ENCODE measurements around the gene SELENOI. TPM values are rescaled to one million over a fixed set of nuclear protein-coding genes. Genes with fewer than 3 reads are reported as not detected.
"Not testable (repeated sequence)": the region's sequence is repeated elsewhere in the genome, so short reads cannot be mapped to it uniquely, and the experiment has no call there.

The SELENOI gene
- total RNA-seq, 2 donors from 2014 or later, result 14.4 to 15.6 TPM

GRCh38 chr2:26364669-26365068 is 18.7 kb downstream of the SELENOI start:
- 90% methylated on average over 4 of the region's 4 CpGs for WGBS
- no peaks in the 10 kb centered on the region for H3K9me3 ChIP-seq
- TF ChIP-seq POLR2A (IDR thresholded peaks at IDR 0.05) (no peak), CTCF (IDR thresholded peaks at IDR 0.05) (no peak), POLR2AphosphoS5 (IDR thresholded peaks at IDR 0.05) (no peak)
- no peak for DNase-seq (ENCODE audit: low spot score)
- H3K27me3 ChIP-seq (replicated peaks; ENCODE audit: insufficient read depth), result no peaks in the 10 kb centered on the region
- intact Hi-C loops (cut with DNase I), result no loop called here
- H3K27ac ChIP-seq, result no peak overlapping the region
- H3K36me3 ChIP-seq, result no peaks in the 10 kb centered on the region
- peaks cover 7% of the 10 kb centered on the region for H3K4me1 ChIP-seq (replicated peaks)
- H3K4me3 ChIP-seq, result no peak overlapping the region

GRCh38 chr2:26366957-26367356 is 21.0 kb downstream of the SELENOI start:
- DNase-seq (ENCODE audit: low spot score), result no peak
- TF ChIP-seq POLR2A (IDR thresholded peaks at IDR 0.05) (no peak), CTCF (IDR thresholded peaks at IDR 0.05) (no peak), POLR2AphosphoS5 (IDR thresholded peaks at IDR 0.05) (no peak)
- no peaks in the 10 kb centered on the region for H3K36me3 ChIP-seq
- intact Hi-C loops (cut with DNase I), result no loop called here
- 91% methylated on average over 5 of the region's 5 CpGs for WGBS
- H3K9me3 ChIP-seq, result no peaks in the 10 kb centered on the region
- no peaks in the 10 kb centered on the region for H3K4me1 ChIP-seq (replicated peaks)
- H3K4me3 ChIP-seq, result no peak overlapping the region
- H3K27me3 ChIP-seq (replicated peaks; ENCODE audit: insufficient read depth), result no peaks in the 10 kb centered on the region
- no peak overlapping the region for H3K27ac ChIP-seq

- H3K4me1 ChIP-seq (replicated peaks); intact Hi-C loops (cut with DNase I); H3K27me3 ChIP-seq (replicated peaks; ENCODE audit: insufficient read depth); DNase-seq (ENCODE audit: low spot score); H3K4me3 ChIP-seq; H3K36me3 ChIP-seq; H3K27ac ChIP-seq; H3K9me3 ChIP-seq: not testable (repeated sequence)
- no CpG with 5 or more reads among the region's 2 CpGs for WGBS
These were observed 23.7 kb downstream of the SELENOI start for GRCh38 chr2:26369664-26370063.

- H3K9me3 ChIP-seq; H3K27me3 ChIP-seq (replicated peaks; ENCODE audit: insufficient read depth); H3K4me1 ChIP-seq (replicated peaks); H3K4me3 ChIP-seq; DNase-seq (ENCODE audit: low spot score); H3K36me3 ChIP-seq; H3K27ac ChIP-seq; intact Hi-C loops (cut with DNase I): not testable (repeated sequence)
- WGBS, result no CpG with 5 or more reads among the region's 31 CpGs
These were observed 25.0 kb downstream of the SELENOI start for GRCh38 chr2:26370909-26371308.

- Histone ChIP-seq H3K4me1 (replicated peaks) (no peaks in the 10 kb centered on the region), H3K27me3 (replicated peaks; ENCODE audit: insufficient read depth) (no peaks in the 10 kb centered on the region), H3K27ac (no peak overlapping the region), H3K36me3 (no peaks in the 10 kb centered on the region), H3K4me3 (no peak overlapping the region), H3K9me3 (no peaks in the 10 kb centered on the region)
- no peak for DNase-seq (ENCODE audit: low spot score)
- no peak for TF ChIP-seq POLR2A (IDR thresholded peaks at IDR 0.05)
- TF ChIP-seq POLR2AphosphoS5 (IDR thresholded peaks at IDR 0.05), result no peak
- TF ChIP-seq CTCF (IDR thresholded peaks at IDR 0.05), result no peak
- 71% methylated on average over 1 of the region's 1 CpG for WGBS
- intact Hi-C loops (cut with DNase I), result no loop called here
These were observed 30.9 kb downstream of the SELENOI start for GRCh38 chr2:26376799-26377198.

- Histone ChIP-seq H3K36me3 (no peaks in the 10 kb centered on the region), H3K9me3 (no peaks in the 10 kb centered on the region), H3K27me3 (replicated peaks; ENCODE audit: insufficient read depth) (no peaks in the 10 kb centered on the region), H3K27ac (no peak overlapping the region), H3K4me1 (replicated peaks) (no peaks in the 10 kb centered on the region), H3K4me3 (no peak overlapping the region)
- WGBS, result 59% methylated on average over 2 of the region's 2 CpGs
- DNase-seq (ENCODE audit: low spot score), result no peak
- TF ChIP-seq POLR2AphosphoS5 (IDR thresholded peaks at IDR 0.05) (no peak), CTCF (IDR thresholded peaks at IDR 0.05) (no peak), POLR2A (IDR thresholded peaks at IDR 0.05) (no peak)
- intact Hi-C loops (cut with DNase I), result no loop called here
These were observed 34.3 kb downstream of the SELENOI start for GRCh38 chr2:26380281-26380680.

Measured in prostate gland (tissue), 2 donors.